SH-SY5Y (cell line): ENCODE measurements around the gene EIF4E.

Source experiments
- GATA2 ChIP-seq: IDR thresholded peaks from 2 replicates; pipeline ENCODE4 v1.6.1; 2011; ENCODE audit warnings: mild to moderate bottlenecking, low read depth, low read length
- GATA3 ChIP-seq: IDR thresholded peaks from 2 replicates; pipeline ENCODE4 v1.6.1; 2011; ENCODE audit warnings: low read depth, mild to moderate bottlenecking, low read length, moderate library complexity

Gene EIF4E

DNA sequence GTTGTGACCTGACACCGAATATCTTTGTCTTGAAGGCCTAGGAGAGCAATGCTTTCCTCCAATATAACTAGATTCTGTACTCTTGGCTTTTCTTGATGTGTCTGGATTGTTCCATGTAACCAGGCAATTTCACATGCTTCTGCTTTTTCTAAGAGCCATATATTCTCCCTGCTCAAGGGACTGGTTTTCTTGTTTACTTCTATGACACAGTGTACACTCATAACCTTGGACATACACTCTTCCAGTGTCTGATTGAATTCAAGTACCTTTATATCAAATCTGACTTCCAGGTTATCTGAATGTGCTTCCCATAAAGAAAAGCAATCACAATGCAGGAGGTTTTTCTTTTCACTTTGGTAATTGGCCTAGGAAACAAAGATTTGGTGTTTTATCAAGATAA, 17.4 kb upstream of the EIF4E start:
- no peak for TF ChIP-seq GATA3
- TF ChIP-seq GATA2 = no peak

DNA sequence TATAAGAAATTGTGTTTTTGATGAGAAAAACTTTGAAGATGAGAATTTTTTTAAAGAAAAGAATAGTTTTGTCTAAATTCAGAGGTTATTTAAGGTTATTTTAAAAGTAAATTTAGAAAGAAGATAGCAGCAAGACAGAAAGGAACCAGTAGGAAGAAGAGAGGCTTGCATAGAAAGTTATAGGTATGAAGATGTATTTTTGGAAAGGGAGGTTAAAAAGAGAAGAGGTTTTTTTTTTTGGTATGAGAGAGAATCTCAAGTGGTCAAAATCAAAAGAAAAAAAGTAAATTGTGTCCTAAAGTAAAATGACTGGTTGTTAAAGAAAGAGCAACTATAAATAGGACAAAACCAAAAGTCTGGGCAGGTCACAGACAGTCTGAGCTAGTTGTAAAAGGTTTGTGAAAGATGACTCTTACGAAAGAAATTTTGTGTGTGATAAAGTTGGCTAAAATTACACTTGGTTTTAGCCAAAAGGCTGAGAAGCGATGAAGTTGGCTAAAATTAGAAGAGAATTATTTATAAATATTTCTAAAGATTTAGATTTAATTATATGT, 16.4 kb upstream of the EIF4E start:
- TF ChIP-seq GATA2 (no peak), GATA3 (no peak)

DNA sequence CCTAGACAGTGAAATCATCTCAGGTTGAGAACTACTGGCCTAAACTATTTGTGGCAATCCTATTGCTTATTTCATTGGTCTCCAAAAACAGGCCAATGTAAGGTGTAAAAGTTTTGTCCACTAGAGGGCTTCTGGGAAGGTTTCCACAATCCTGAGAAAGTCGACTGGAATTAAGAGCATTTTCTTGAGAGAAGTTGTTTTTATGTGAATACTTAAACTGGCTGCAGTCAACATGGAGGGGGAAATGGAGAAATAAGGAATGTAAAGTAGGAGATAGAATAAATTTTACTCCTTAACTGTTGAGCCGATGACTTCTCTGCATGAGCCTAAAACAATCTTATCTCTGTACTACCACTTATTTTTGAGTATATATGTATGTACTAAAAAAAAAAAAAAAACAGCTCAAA, 11.0 kb upstream of the EIF4E start:
- TF ChIP-seq GATA2 = no peak
- no peak for TF ChIP-seq GATA3

DNA sequence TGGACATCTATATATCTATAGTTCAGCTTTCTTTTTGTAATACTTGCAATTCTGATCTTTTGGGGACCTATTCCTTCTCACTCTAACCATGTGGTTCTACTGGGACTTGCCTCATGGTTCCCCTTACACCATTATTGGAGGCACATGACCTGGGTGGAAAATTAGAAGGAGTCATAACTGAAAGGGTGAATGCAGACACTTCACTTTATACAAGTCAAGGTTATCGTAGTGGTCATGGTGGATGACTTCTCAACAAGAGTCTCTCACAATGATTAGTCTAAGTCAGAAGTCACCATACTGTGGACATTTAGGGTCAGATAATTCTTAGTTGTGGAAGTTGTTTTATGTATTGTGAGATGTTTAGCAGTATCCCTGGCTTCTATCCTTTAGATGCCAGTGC, 10.5 kb upstream of the EIF4E start:
- TF ChIP-seq GATA2 = no peak
- no peak for TF ChIP-seq GATA3

DNA sequence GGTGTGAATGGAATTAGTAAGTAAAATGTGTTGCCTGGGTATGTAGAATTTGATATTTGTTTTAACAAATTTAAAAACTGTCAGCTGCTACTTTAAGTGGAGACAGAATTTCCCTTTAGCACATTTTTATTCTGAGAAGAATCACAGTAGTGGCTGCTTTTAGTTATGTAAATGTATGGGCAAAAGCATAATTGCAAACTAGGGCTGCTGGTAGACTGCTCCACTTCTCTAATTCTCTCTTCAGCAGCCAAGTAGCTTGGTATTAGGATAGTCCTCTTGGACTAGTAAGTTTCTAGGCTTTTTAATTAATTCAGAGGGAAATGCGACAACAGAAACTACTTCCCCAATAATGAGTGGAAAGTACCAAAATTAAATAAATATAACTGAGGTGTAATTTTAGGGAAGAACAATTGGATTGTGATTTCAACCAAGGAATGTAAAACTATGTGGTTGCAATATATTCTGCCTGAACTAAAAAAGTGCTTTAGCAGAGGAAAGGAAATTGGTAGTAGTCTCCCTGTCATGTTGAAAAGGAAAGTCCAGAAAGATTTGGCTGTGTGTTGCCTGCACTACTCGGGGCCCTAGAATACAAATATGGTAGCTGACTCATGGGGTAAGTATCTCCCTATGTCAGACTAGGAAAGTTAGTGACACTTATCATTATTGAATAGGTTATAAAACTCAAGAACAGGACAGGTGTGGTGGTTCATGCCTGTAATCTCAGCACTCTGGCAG, 9.2 kb upstream of the EIF4E start:
- TF ChIP-seq GATA3 = no peak
- no peak for TF ChIP-seq GATA2

DNA sequence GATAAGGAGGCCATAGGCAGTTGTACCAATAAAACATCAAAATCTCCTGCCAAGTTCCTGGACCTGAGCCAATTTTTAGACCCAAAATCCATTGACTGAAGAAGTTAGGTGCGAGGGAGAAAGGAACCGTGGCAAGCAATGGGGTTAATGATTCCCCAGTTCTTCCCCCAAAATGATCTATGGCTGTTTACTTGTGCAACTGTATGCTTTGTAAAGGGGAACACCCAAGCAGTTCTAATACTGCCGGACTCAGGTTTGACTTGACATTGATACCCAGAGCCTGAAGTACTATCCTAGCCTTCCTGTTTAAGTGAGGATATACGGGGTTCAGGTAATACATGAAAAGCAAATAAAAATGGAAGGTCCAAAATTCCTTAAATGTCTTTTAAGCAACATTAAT, 6.7 kb upstream of the EIF4E start:
- TF ChIP-seq GATA3 (no peak), GATA2 (no peak)

DNA sequence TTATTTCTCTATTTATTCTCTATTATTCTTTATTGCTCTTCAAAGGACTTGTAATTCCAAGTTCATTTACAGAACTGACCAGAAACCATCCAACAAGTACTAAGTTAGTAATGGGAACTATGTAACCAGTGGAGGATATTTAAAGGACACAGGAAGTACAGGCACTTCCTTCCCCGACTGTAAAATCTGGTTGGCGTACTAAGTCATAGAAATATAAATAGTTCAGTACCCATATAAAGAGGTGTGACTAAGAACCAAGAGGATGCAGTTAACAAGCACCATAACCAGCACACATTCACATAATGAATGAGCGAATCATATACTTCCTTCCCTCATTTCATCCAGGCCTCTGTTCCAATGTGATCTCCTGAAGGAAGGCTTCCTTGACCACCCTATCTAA, 3.6 kb upstream of the EIF4E start:
- TF ChIP-seq GATA2 = no peak
- no peak for TF ChIP-seq GATA3

DNA sequence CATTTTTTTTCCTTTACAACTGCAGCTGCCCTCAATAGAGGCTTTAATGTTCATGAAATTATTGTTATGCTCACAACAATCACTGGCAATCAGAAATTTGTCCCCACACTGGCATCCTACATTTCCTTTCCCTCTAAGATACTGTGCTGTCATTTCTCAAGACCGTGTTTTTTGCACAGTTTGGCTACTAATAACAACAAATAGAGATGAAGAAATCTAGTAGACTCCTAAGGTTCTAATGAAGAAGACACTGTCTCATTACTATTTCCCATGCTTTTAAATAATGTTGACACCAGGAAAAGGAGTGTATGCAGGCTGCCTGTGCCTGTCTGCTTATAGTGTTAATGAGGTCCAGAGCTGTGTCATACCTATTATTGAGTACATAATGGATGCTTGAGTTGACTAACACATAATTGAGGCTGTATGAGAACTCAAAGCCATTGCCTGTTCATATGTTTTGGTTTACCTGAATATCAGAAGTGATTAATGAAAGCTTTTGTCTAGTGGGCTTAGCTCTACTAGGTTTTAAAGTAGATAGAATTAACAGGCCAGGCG, 1.5 kb upstream of the EIF4E start:
- TF ChIP-seq GATA3 = no peak
- no peak for TF ChIP-seq GATA2

DNA sequence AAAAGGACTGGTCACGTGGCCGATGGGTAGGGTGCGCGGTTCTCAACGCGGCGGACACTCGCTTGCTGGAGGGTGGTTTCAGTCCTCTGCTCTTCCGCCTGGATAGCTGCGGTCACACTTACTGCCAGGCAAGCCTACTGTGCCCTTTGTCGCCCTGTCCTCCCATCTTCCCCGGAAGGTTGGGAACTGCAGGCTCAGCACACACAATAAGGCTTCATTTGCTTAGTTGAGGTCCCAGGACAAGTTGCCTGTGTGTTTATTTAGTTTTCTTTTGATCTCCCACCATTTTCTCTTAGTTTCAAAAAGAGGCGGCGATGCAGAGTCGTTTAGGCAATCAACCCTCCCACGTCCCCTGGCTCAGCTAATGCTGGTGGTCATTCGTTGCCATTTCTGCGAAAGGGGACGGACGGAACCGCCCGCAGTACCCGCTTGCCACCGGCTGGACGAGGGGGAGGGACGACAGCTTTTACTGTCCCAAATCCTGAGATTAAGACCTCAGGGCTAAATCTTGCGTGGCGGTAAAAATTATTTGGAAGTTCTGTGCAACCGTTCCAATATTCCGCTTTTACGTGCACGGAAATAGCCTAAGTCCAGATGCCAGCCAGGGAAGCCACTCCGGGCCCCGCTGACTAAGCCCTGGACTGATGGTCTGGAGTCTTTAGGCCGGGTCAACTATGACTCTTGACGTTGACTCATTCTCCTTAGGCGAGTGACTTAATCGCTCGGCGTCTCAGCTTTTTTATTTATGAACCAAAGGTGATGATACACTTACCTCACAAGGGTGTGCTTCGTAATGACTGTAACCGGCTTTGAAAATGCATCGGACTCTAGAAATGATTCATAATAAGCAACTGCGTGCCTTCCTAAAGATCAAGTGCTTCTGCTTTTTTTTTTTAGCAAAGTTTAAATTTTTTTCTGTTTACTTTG, 671 bp upstream of the EIF4E start:
- no peak for TF ChIP-seq GATA2
- TF ChIP-seq GATA3 = no peak

DNA sequence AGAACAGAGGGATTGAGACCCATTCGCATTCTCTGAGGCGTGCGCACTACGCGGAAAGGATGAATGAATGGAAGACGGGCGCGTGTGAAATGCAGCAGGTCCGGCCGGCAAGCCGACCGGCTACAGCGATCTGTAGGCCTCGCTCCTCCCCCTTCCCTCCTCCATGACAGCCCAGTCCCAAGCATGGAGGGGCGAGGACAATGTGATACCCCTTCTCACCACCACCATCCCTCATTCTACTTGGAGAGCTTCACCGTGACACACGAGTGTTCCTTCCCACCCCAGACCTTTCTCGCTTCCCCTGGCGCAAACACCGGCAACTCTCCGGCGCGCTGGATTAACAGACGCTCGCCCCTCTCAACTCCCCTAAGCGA, 815 bp downstream of the EIF4E start:
- TF ChIP-seq GATA2 (no peak), GATA3 (no peak)

DNA sequence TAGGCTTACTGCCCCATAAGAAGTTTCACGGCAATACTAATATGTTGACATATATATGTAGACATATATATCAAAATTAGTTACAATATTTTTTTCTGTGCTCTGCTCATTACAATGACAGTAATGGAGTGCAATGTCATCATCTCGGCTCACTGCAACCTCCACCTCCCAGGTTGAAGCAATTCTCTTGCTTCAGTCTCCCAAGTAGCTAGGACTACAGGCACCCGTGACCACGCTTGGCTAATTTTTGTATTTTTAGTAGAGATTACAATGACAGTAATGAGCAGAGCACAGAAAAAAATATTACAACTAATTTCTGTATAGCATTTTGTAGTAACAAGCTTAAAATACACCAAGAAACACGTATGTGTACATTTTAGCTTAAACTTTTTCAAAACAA, 7.6 kb downstream of the EIF4E start:
- no peak for TF ChIP-seq GATA2
- no peak for TF ChIP-seq GATA3

DNA sequence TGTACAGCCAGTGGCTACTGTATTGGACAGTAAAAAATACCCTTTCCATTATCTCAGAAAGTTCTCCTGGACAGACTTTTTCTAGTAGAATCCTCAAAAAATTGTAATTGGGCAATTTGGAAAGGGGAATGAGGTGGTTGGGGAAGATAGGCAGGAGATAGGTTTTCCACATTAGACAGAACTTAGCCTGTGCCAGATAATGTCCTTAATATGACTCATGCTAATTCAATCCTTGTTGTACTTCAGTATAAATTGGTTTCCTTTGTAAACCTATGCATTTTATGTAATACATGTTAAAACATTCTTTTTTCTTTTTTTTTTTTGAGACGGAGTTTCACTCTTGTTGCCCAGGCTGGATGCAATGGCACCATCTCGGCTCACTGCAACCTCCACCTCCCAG, 8.9 kb downstream of the EIF4E start:
- TF ChIP-seq GATA3 (no peak), GATA2 (no peak)

DNA sequence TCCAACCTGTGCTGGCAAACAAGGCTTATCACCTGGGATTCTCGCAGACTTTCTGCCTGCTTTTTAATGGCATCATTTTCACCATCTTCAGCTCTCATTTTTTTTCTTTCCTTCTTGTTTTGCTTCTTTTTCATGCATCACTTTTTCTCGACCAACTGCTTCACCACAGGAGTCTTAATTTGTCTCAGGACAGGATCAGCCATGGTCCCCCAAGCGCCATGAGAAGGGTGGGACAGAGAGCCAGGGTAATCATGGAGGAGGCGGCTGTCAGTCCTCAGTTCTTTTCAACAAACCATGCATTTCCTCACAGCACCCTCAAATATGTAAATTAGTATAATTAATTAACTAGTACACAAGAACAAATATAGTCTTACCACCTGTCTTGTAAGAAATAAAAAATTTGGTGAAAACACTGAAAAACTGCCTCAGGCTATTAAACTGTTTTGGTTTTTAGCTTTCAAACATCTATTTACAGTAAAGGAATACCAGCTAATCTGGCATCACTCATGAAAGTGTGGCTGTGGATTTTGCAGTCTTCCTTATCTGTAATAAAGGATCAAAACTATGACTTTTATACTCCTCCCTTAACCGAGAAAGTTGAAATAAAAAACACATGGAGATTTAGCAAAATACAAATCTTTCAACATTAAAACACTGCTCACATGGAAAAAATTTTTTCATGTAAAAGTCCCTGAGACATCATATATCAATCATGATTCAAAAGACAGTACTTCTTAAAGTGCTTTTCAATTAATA, 19.1 kb downstream of the EIF4E start:
- TF ChIP-seq GATA3 (no peak), GATA2 (no peak)

DNA sequence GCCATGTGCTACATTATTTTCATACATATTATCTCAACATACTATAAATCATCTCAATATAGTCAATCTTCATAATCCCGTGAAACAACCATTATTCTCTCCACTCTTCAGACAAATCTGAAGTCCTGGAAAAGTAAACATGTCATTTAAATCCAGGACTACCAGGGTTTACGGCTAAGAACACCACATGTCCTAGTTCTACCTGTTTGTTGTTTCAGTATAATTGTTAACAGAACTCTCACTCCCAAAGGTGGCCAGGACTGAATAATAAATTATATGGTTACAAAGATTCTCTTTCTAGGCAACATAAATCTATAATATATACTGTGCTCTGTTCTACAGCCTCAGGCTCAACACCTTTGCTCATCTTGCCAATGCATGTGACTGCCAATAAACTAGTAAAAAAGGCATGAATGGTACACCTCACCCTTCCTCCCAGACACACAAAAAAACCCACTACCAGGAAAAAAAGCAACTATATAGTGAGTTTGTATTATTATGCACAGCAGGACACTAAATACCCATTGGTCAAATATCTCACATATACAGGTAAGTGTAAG, 20.1 kb downstream of the EIF4E start:
- TF ChIP-seq GATA2 = no peak
- no peak for TF ChIP-seq GATA3
